Neural cell (in vitro differentiated cells): ENCODE results near the gene MCC. TPM values are rescaled to one million over a fixed set of nuclear protein-coding genes. Genes with fewer than 3 reads are reported as not detected.

Experiments used
- H2AFZ ChIP-seq: fragments of 200-600, 300-800 bp; sonication (generic), shearing (Covaris generic); 2 replicates; pipeline ENCODE4 v1.6.0; 2014; ENCODE audit warnings: low read depth, mild to moderate bottlenecking, antibody characterized with exemption, low read length, moderate library complexity
- H3F3A ChIP-seq: fragments of 200-600 bp; shearing (Covaris generic); 2 replicates; pipeline ENCODE4 v1.6.1; 2016; ENCODE audit warnings: mild to moderate bottlenecking, moderate library complexity, mixed read lengths, antibody characterized with exemption, low read length; ENCODE audit not compliant: insufficient read depth, poor library complexity, severe bottlenecking
- H3K27ac ChIP-seq: fragments of 200-600, 300-800 bp; sonication (generic), shearing (Covaris generic); 2 replicates; pipeline ENCODE4 v1.5.1; 2014; ENCODE audit warnings: mild to moderate bottlenecking, low read length, moderate library complexity
- H3K27me3 ChIP-seq: fragments of 300-800, 200-600 bp; sonication (generic), shearing (Covaris generic); 2 replicates; pipeline ENCODE4 v1.6.0; 2014; ENCODE audit warnings: mild to moderate bottlenecking, low read depth, low read length, moderate library complexity; ENCODE audit not compliant: insufficient read depth
- H3K36me3 ChIP-seq: fragments of 300-800, 200-600 bp; sonication (generic), shearing (Covaris generic); 2 replicates; pipeline ENCODE4 v1.5.1; 2014; ENCODE audit warnings: mild to moderate bottlenecking, antibody characterized with exemption, low read length, moderate library complexity; ENCODE audit not compliant: insufficient read depth
- H3K4me2 ChIP-seq: fragments of 300-800, 200-600 bp; sonication (generic), shearing (Covaris generic); 2 replicates; pipeline ENCODE4 v1.6.0; 2014; ENCODE audit warnings: mild to moderate bottlenecking, low read length
- H3K4me3 ChIP-seq: fragments of 300-800, 200-600 bp; sonication (generic), shearing (Covaris generic); 2 replicates; pipeline ENCODE4 v1.5.1; 2014; ENCODE audit warnings: mild to moderate bottlenecking, low read length, moderate library complexity
- H3K79me2 ChIP-seq: fragments of 200-600 bp; shearing (Covaris generic); replicated peaks from 2 replicates; pipeline ENCODE4 v1.6.0; 2014; ENCODE audit warnings: mild to moderate bottlenecking, low read length, moderate library complexity; ENCODE audit not compliant: insufficient read depth
- H3K9ac ChIP-seq: fragments of 300-800, 200-600 bp; sonication (generic), shearing (Covaris generic); 2 replicates; pipeline ENCODE4 v1.6.1; 2016; ENCODE audit warnings: mild to moderate bottlenecking, low read length, mixed read lengths
- H3K9me2 ChIP-seq: fragments of 200-600 bp; shearing (Covaris generic); 2 replicates; pipeline ENCODE4 v1.6.1; 2016; ENCODE audit warnings: mild to moderate bottlenecking, low read length, mixed read lengths; ENCODE audit not compliant: insufficient read depth
- H3K9me3 ChIP-seq: fragments of 200-600, 300-800 bp; sonication (generic), shearing (Covaris generic); 2 replicates; pipeline ENCODE4 v1.6.1; 2016; ENCODE audit warnings: mild to moderate bottlenecking, mixed run types, low read length, moderate library complexity, mixed read lengths
- H4K20me1 ChIP-seq: fragments of 200-600 bp; shearing (Covaris generic); 2 replicates; pipeline ENCODE4 v1.6.1; 2016; ENCODE audit warnings: mild to moderate bottlenecking, mixed run types; ENCODE audit not compliant: insufficient read depth
- CTCF ChIP-seq: fragments of 450-650 bp; IDR thresholded peaks from 2 replicates; pipeline ENCODE4 v1.5.1; 2014; ENCODE audit warnings: antibody characterized with exemption, mild to moderate bottlenecking, moderate library complexity; ENCODE audit not compliant: poor library complexity, severe bottlenecking
- EP300 ChIP-seq: fragments of 450-650 bp; conservative IDR thresholded peaks from 2 replicates; pipeline ENCODE4 v1.6.1; 2014; ENCODE audit warnings: antibody characterized with exemption, mild to moderate bottlenecking, moderate library complexity; ENCODE audit not compliant: poor library complexity, severe bottlenecking
- EZH2 ChIP-seq: fragments of 200-600, 300-800 bp; shearing (Covaris generic), sonication (generic); IDR thresholded peaks from 2 replicates; pipeline ENCODE4 v1.6.1; 2014; ENCODE audit warnings: antibody characterized with exemption, low read length, borderline replicate concordance, mild to moderate bottlenecking; ENCODE audit not compliant: insufficient read depth, poor library complexity, severe bottlenecking
- MXI1 ChIP-seq: fragments of 450-650 bp; conservative IDR thresholded peaks from 2 replicates; pipeline ENCODE4 v1.6.1; 2014; ENCODE audit warnings: antibody characterized with exemption, mild to moderate bottlenecking; ENCODE audit not compliant: poor library complexity, severe bottlenecking
- POLR2AphosphoS5 ChIP-seq: IDR thresholded peaks from 2 replicates; pipeline ENCODE4 v1.6.1; 2012
- RAD21 ChIP-seq: fragments of 450-650 bp; conservative IDR thresholded peaks from 2 replicates; pipeline ENCODE4 v1.6.1; 2014; ENCODE audit warnings: antibody characterized with exemption, mild to moderate bottlenecking, moderate library complexity
- REST ChIP-seq: IDR thresholded peaks from 2 replicates; pipeline ENCODE4 v1.6.1; 2012; ENCODE audit warnings: borderline replicate concordance
- SMC3 ChIP-seq: fragments of 450-650 bp; conservative IDR thresholded peaks from 2 replicates; pipeline ENCODE4 v1.6.1; 2014; ENCODE audit warnings: antibody characterized with exemption, mild to moderate bottlenecking, moderate library complexity; ENCODE audit not compliant: poor library complexity
- TAF1 ChIP-seq: IDR thresholded peaks from 2 replicates; pipeline ENCODE4 v1.6.1; 2012; ENCODE audit warnings: low read depth
- polyA plus RNA-seq: library from polyadenylated mRNA; depleted of rRNA; stranded (reverse); fragments of >200 nt; gene quantifications from 2 replicates; pipeline ENCODE4 v1.2.3, GENCODE V29; 2014

Gene MCC
- polyA plus RNA-seq, 1 donor from 2014 or later: 2.2 TPM

- Histone ChIP-seq H3K27ac (no peak overlapping the region), H3K4me3 (no peak overlapping the region), H3K9me2 (no peaks in the 10 kb centered on the region), H3K9me3 (no peaks in the 10 kb centered on the region), H2AFZ (no peak overlapping the region), H3F3A (no peaks in the 10 kb centered on the region), H3K9ac (no peak overlapping the region), H3K4me2 (no peak overlapping the region), H3K36me3 (no peaks in the 10 kb centered on the region), H3K79me2 (no peaks in the 10 kb centered on the region), H3K27me3 (no peaks in the 10 kb centered on the region), H4K20me1 (no peaks in the 10 kb centered on the region)
- TF ChIP-seq CTCF: no peak
Observed at GRCh38 chr5:113047733-113048652, 440.3 kb downstream of the MCC start.

- Histone ChIP-seq H3K4me2 (no peak overlapping the region), H4K20me1 (no peaks in the 10 kb centered on the region), H3K27ac (no peak overlapping the region), H3F3A (no peaks in the 10 kb centered on the region), H3K79me2 (no peaks in the 10 kb centered on the region), H3K36me3 (no peaks in the 10 kb centered on the region), H3K4me3 (no peak overlapping the region), H3K9me3 (no peaks in the 10 kb centered on the region), H3K9ac (no peak overlapping the region), H2AFZ (no peak overlapping the region), H3K27me3 (no peaks in the 10 kb centered on the region), H3K9me2 (no peaks in the 10 kb centered on the region)
- TF ChIP-seq POLR2AphosphoS5: no peak
- TF ChIP-seq MXI1: no peak
- TF ChIP-seq EP300: no peak
- no peak for TF ChIP-seq SMC3
- no peak for TF ChIP-seq EZH2
- no peak for TF ChIP-seq TAF1
- TF ChIP-seq REST: no peak
- TF ChIP-seq CTCF: no peak
- TF ChIP-seq RAD21: no peak
Observed at GRCh38 chr5:113047234-113047633, 441.0 kb downstream of the MCC start.
